ENCODE measurements around the gene MRPS23. TPM values are rescaled to one million over a fixed set of nuclear protein-coding genes. Genes with fewer than 3 reads are reported as not detected.

The MRPS23 gene
- total and polyA plus RNA-seq, 4 donors, result 15.7 to 44.9 (median 31.6) TPM

- no peak overlapping the region for H3K27ac ChIP-seq (ENCODE audit: low read depth in 1 of 2, low read length in 1 of 2)
- H3K27me3 ChIP-seq (ENCODE audit: control insufficient read depth in 3 of 3, insufficient read depth in 3 of 3, low read length in 2 of 3), result no peaks in the 10 kb centered on the region
- no peak for ATAC-seq (ENCODE audit: insufficient read depth, low FRiP score)
These were observed 36.2 kb upstream of the MRPS23 start for GRCh38 chr17:57886020-57886419.

GRCh38 chr17:57885148-57885915 is 35.5 kb upstream of the MRPS23 start:
- no peak overlapping the region for H3K27ac ChIP-seq (ENCODE audit: low read depth in 1 of 2, low read length in 1 of 2)
- H3K9me3 ChIP-seq (ENCODE audit: control insufficient read depth in 4 of 4, insufficient read depth in 3 of 4, low read length in 3 of 4), result no peaks in the 10 kb centered on the region
- no peak for DNase-seq
- WGBS, 2 donors, result 92 to 95% methylated on average over 64 to 67 of the region's 67 CpGs
- H3K4me1 ChIP-seq (ENCODE audit: control insufficient read depth in 5 of 5, insufficient read depth in 5 of 5, low read length in 5 of 5), result peaks cover 12 to 30% (median 15%) of the 10 kb centered on the region in 5 donors
- H3K36me3 ChIP-seq (ENCODE audit: control insufficient read depth in 4 of 4, insufficient read depth in 4 of 4, low read length in 4 of 4), result peaks cover 8 to 17% (median 10%) of the 10 kb centered on the region in 4 donors
- no peak overlapping the region for H3K4me3 ChIP-seq
- no peaks in the 10 kb centered on the region for H3K27me3 ChIP-seq (ENCODE audit: control insufficient read depth in 3 of 3, insufficient read depth in 3 of 3, low read length in 2 of 3)
- no peak for ATAC-seq (ENCODE audit: insufficient read depth, low FRiP score)
- H3K9ac ChIP-seq (ENCODE audit: insufficient read depth in 1 of 2, low read length in 2 of 2), result no peak overlapping the region
- TF ChIP-seq CTCF (IDR thresholded peaks at IDR 0.05; ENCODE audit: control extremely low read depth, extremely low read depth), result no peak

More at GRCh38 chr17:57886020-57886419, 36.2 kb upstream of the MRPS23 start:
- WGBS, 2 donors, result 92 to 97% methylated on average over 4 of the region's 4 CpGs
- no peak overlapping the region for H3K4me3 ChIP-seq
- peaks cover 8 to 17% (median 10%) of the 10 kb centered on the region in 4 donors for H3K36me3 ChIP-seq (ENCODE audit: control insufficient read depth in 4 of 4, insufficient read depth in 4 of 4, low read length in 4 of 4)
- H3K9me3 ChIP-seq (ENCODE audit: control insufficient read depth in 4 of 4, insufficient read depth in 3 of 4, low read length in 3 of 4), result no peaks in the 10 kb centered on the region
- DNase-seq, result no peak
- H3K4me1 ChIP-seq (ENCODE audit: control insufficient read depth in 5 of 5, insufficient read depth in 5 of 5, low read length in 5 of 5), result peaks cover 7 to 28% (median 18%) of the 10 kb centered on the region in 5 donors
- TF ChIP-seq CTCF (IDR thresholded peaks at IDR 0.05; ENCODE audit: control extremely low read depth, extremely low read depth), result no peak
- no peak overlapping the region for H3K9ac ChIP-seq (ENCODE audit: insufficient read depth in 1 of 2, low read length in 2 of 2)

- Histone ChIP-seq H3K36me3 (ENCODE audit: control insufficient read depth in 4 of 4, insufficient read depth in 4 of 4, low read length in 4 of 4) (peaks cover 8 to 31% (median 19%) of the 10 kb centered on the region in 4 donors), H3K9me3 (ENCODE audit: control insufficient read depth in 4 of 4, insufficient read depth in 3 of 4, low read length in 3 of 4) (no peaks in the 10 kb centered on the region), H3K9ac (ENCODE audit: insufficient read depth in 1 of 2, low read length in 2 of 2) (no peak overlapping the region), H3K27ac (ENCODE audit: low read depth in 1 of 2, low read length in 1 of 2) (peak overlapping the region; percentile 11 to 46), H3K27me3 (ENCODE audit: control insufficient read depth in 3 of 3, insufficient read depth in 3 of 3, low read length in 2 of 3) (no peaks in the 10 kb centered on the region), H3K4me3 (no peak overlapping the region), H3K4me1 (ENCODE audit: control insufficient read depth in 5 of 5, insufficient read depth in 5 of 5, low read length in 5 of 5) (peaks cover 5 to 29% (median 19%) of the 10 kb centered on the region in 5 donors)
- TF ChIP-seq CTCF (IDR thresholded peaks at IDR 0.05; ENCODE audit: control extremely low read depth, extremely low read depth), result no peak
- ATAC-seq (ENCODE audit: insufficient read depth, low FRiP score) (no peak), DNase-seq (peak; percentile 59 to 71 (median 67))
- 68 to 79% methylated on average over 9 of the region's 9 CpGs for WGBS, 2 donors
These were observed 32.0 kb upstream of the MRPS23 start for GRCh38 chr17:57881783-57882351.
